Parathyroid adenoma (tissue), 2 donors: Measurements from ENCODE around the gene PARG.

Experiments used
- H2AFZ ChIP-seq: fragments of 300-600 bp; sonication (generic); one replicate; pipeline ENCODE4 v1.7.0; 2017; ENCODE audit warnings: antibody characterized with exemption, mild to moderate bottlenecking
- H3K27ac ChIP-seq: fragments of 300-600 bp; sonication (generic); one replicate; pipeline ENCODE4 v1.7.0; 2017
- H3K27me3 ChIP-seq: fragments of 300-600 bp; sonication (generic); one replicate; pipeline ENCODE4 v1.7.0; 2017; ENCODE audit warnings: low read length; ENCODE audit not compliant: control insufficient read depth, insufficient read depth
- H3K36me3 ChIP-seq: fragments of 300-600 bp; sonication (generic); one replicate; pipeline ENCODE4 v1.7.0; 2017; ENCODE audit warnings: low read length; ENCODE audit not compliant: control insufficient read depth, insufficient read depth
- H3K4me1 ChIP-seq: fragments of 300-600 bp; sonication (generic); one replicate; pipeline ENCODE4 v1.7.0; 2017; ENCODE audit warnings: control low read depth
- H3K4me2 ChIP-seq: fragments of 300-600 bp; sonication (generic); one replicate; pipeline ENCODE4 v1.7.0; 2017; ENCODE audit warnings: low read length
- H3K4me3 ChIP-seq: fragments of 300-600 bp; sonication (generic); one replicate; pipeline ENCODE4 v1.7.0; 2017; ENCODE audit warnings: low read depth, low read length
- H3K79me2 ChIP-seq: fragments of 300-600 bp; sonication (generic); one replicate; pipeline ENCODE4 v1.7.0; 2017; ENCODE audit warnings: control low read depth
- H3K9ac ChIP-seq: fragments of 300-600 bp; sonication (generic); one replicate; pipeline ENCODE4 v1.7.0; 2017; ENCODE audit warnings: mild to moderate bottlenecking
- H3K9me3 ChIP-seq: fragments of 300-600 bp; sonication (generic); one replicate; pipeline ENCODE4 v1.7.0; 2017; ENCODE audit warnings: low read length; ENCODE audit not compliant: control insufficient read depth
- CTCF ChIP-seq: fragments of 300-600 bp; sonication (generic); IDR thresholded peaks from one replicate; pipeline ENCODE4 v1.7.0; 2017; ENCODE audit warnings: antibody characterized with exemption, mild to moderate bottlenecking
- donor health status: primary hyperparathyroidism.

Gene PARG

DNA sequence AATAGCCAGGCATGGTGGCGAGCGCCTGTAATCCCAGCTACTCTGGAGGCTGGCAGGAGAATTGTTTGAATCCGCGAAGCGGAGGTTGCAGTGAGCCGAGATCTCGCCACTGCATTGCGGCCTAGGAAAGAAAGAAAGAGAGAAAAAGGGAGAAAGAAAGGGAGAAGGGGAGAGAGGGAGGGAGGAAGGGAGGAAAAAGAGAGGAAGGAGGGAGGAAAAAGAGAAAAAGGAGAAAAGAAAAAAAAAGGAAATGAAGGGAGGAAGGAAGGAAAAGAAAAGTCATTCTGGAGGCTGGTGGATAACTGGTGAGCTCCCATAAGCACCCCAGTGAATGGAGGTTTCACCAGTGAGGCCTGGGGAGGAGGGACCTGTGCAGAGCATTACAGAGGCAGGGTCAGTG, 172.1 kb downstream of the PARG start:
- H3K27ac ChIP-seq: no peak overlapping the region
- H3K4me1 ChIP-seq: no peaks in the 10 kb centered on the region
- no peak overlapping the region for H3K4me2 ChIP-seq
- TF ChIP-seq CTCF: no peak
- H3K9ac ChIP-seq: no peak overlapping the region
- no peaks in the 10 kb centered on the region for H3K36me3 ChIP-seq
- no peak overlapping the region for H3K4me3 ChIP-seq
- no peaks in the 10 kb centered on the region for H3K79me2 ChIP-seq
- no peaks in the 10 kb centered on the region for H3K27me3 ChIP-seq
- no peak overlapping the region for H2AFZ ChIP-seq
- no peaks in the 10 kb centered on the region for H3K9me3 ChIP-seq

- Histone ChIP-seq H3K4me1 (no peaks in the 10 kb centered on the region), H3K9ac (no peak overlapping the region), H3K36me3 (no peaks in the 10 kb centered on the region), H3K4me2 (no peak overlapping the region), H2AFZ (peak overlapping the region; percentile 31), H3K79me2 (no peaks in the 10 kb centered on the region), H3K4me3 (no peak overlapping the region), H3K27me3 (no peaks in the 10 kb centered on the region), H3K27ac (no peak overlapping the region), H3K9me3 (no peaks in the 10 kb centered on the region)
- no peak for TF ChIP-seq CTCF
Measured at GRCh38 chr10:49768731-49769130, 173.1 kb downstream of the PARG start.

DNA sequence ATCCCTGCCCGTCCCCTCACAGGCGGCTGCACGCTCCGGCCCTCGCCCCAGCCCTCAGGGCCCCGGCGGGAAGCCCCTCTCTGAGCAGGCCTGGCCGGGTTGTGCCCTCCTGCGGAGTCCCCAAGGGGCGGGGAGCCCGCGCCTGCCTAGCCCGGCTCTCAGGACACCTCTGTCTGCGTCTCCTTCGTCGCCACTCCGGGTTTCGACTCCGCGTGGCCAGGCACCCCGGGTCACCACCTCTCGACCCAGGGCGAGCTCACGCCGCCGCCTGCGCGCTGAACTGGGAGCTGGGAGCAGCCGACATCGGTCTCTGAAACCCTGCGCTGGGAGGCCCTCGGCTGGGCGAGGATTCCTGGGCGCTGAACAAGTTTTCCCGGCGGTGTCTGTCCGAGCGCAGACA, 173.5 kb downstream of the PARG start:
- Histone ChIP-seq H3K9ac (no peak overlapping the region), H3K27me3 (no peaks in the 10 kb centered on the region), H3K79me2 (no peaks in the 10 kb centered on the region), H3K4me1 (no peaks in the 10 kb centered on the region), H3K36me3 (no peaks in the 10 kb centered on the region), H3K27ac (no peak overlapping the region), H3K4me2 (no peak overlapping the region), H2AFZ (peak overlapping the region; percentile 51), H3K9me3 (no peaks in the 10 kb centered on the region), H3K4me3 (no peak overlapping the region)
- TF ChIP-seq CTCF: no peak
